NOMO-1 (cell line): ENCODE measurements around the gene ZDHHC3.
"Not testable (repeated sequence)": the region's sequence is repeated elsewhere in the genome, so short reads cannot be mapped to it uniquely, and the experiment has no call there.

ENCODE experiments used
- DNase-seq, 2 experiments: peaks; one replicate each; lab custom pipeline; 2025; ENCODE audit not compliant: unreplicated experiment in 2 of 2; lab: John Stamatoyannopoulos, UW

Gene ZDHHC3

GRCh38 chr3:44966795-44967278 lies 9.1 kb downstream of the ZDHHC3 start:
- peak; percentile 83 to 92 for DNase-seq

GRCh38 chr3:44965165-44965564 lies 10.8 kb downstream of the ZDHHC3 start:
- DNase-seq = no peak

GRCh38 chr3:44963571-44964325 lies 12.2 kb downstream of the ZDHHC3 start:
- DNase-seq = no peak

- no peak for DNase-seq
Observed at GRCh38 chr3:44962621-44963393, 13.2 kb downstream of the ZDHHC3 start.

- DNase-seq = no peak
Observed at GRCh38 chr3:44961888-44962287, 14.1 kb downstream of the ZDHHC3 start.

- DNase-seq = peak; percentile 11 to 47
Observed at GRCh38 chr3:44960387-44961026, 15.5 kb downstream of the ZDHHC3 start.

GRCh38 chr3:44958386-44958785 lies 17.6 kb downstream of the ZDHHC3 start:
- DNase-seq = no peak

- no peak for DNase-seq
Observed at GRCh38 chr3:44957986-44958385, 18.0 kb downstream of the ZDHHC3 start.

GRCh38 chr3:44955917-44956316 lies 20.1 kb downstream of the ZDHHC3 start:
- no peak for DNase-seq

GRCh38 chr3:44954962-44955361 lies 21.0 kb downstream of the ZDHHC3 start:
- peak; percentile 67 to 93 for DNase-seq

GRCh38 chr3:44954304-44954703 lies 21.7 kb downstream of the ZDHHC3 start:
- no peak for DNase-seq

GRCh38 chr3:44952689-44953088 lies 23.3 kb downstream of the ZDHHC3 start:
- no peak for DNase-seq

- DNase-seq = no peak
Observed at GRCh38 chr3:44950275-44950734, 25.7 kb downstream of the ZDHHC3 start.

- not testable (repeated sequence) for DNase-seq
Observed at GRCh38 chr3:44949770-44950169, 26.2 kb downstream of the ZDHHC3 start.

- DNase-seq = no peak
Observed at GRCh38 chr3:44948239-44948638, 27.7 kb downstream of the ZDHHC3 start.

GRCh38 chr3:44942202-44942921 lies 33.6 kb downstream of the ZDHHC3 start:
- no peak for DNase-seq

- DNase-seq = no peak
Observed at GRCh38 chr3:44939581-44940036, 36.4 kb downstream of the ZDHHC3 start.

GRCh38 chr3:44932986-44933944 lies 42.7 kb downstream of the ZDHHC3 start:
- DNase-seq = no peak

- no peak for DNase-seq
Observed at GRCh38 chr3:44932271-44932670, 43.7 kb downstream of the ZDHHC3 start.
